HG03108 (cell line): ENCODE data around the gene KRT3.

Experiments used
- ATAC-seq: cut with Tn5 transposase; IDR thresholded peaks from one replicate; pipeline ENCODE4 v1.9.1; 2021; ENCODE audit warnings: moderate library complexity; ENCODE audit not compliant: unreplicated experiment

KRT3 gene

DNA sequence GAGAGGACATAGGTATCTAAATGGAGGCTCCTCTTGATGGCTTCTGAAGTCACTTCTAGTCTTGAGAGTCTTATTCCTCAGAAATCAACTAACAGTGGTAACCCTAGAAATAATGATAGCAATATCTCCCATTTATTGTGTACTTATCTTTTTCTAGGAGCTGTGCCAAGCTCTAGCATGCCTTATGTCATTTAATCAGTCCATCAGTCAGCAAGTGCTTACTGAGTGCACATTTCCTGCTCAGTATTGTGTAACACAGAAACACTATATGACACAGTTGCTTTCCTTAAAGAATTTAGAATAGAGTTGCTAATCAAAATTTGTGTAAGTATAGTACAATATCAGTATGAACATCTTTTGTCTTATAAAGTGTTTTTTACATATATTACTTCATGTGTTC is 55.3 kb downstream of the KRT3 start:
- no peak for ATAC-seq

DNA sequence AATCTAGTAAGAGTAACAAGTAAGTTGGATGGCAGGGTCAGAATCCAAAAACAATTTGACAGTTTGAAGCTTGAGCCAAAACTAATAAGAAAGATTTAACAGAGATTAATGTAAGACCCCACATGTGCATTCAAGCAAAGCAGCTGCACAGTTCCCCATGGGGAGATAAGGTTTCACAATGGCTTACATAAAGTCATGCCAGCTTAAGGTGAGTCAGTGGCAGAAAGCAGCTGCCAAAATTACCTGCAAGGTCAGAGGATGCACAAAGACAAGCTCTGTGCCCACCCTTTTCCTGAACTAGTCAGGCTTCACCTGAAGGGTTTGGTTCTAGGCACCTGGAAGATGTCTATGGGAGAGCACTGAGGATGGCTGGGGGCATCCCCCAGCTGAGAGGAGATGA is 56.0 kb downstream of the KRT3 start:
- ATAC-seq, result no peak
